Stimulated activated CD4-positive, alpha-beta T cell treated with anti-CD3 and anti-CD28 coated beads, Interleukin-2, amount 100 ng/mL, for 4 hours (primary cell): ENCODE results near the gene ZFYVE26.

Experiments
- DNase-seq: peaks from one replicate; pipeline ENCODE4 v3.0.0-alpha.2; 2020; ENCODE audit warnings: low read depth

The ZFYVE26 gene

DNA sequence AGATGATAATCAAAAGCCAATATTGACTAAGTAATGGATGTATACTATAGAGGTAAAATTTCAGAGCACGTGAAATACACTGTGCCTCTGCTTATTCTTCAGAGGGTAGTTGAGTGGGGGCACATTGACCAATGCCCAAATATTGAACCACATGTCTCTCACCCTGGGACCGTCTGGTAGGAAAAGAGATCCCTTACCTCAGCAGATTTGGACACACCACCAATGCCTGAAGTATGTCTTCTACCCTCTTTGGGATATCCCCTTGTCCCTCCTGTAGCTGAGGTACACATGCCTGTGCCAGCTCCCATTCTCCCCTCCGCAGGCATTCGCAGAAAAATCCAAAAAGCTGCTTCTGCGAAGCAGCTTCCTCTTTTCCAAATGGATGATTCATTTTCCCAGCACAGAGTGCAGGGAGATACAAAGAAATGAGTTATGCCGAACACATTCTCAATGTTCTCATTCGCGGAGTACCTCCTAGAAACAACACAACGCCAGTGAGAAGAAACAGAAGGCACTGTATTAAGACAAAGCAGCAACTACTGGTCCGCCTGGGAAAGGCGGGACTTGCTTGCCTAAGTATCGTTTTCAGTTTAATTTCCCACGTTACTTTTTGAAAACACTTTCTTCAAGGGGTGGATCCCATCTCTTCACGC is 691 bp downstream of the ZFYVE26 start:
- no peak for DNase-seq

DNA sequence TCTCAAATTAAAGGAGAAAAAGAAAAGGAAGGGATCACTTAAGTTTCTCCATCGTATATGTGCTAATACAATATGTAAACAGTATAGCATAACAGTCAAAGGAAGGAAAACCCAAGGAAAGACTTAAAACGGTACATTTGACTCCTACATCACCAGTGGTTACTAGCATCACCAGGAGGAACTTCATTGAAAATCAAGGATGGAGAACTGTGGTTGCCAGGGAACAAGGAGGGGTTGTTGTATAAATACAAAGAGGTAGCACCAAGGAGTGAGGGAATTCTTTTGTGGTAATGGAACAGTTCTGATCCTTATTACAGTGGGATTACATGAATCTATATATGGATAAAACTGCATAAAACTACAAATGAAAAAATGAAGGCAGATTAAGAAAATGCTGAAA is 1.6 kb downstream of the ZFYVE26 start:
- no peak for DNase-seq

DNA sequence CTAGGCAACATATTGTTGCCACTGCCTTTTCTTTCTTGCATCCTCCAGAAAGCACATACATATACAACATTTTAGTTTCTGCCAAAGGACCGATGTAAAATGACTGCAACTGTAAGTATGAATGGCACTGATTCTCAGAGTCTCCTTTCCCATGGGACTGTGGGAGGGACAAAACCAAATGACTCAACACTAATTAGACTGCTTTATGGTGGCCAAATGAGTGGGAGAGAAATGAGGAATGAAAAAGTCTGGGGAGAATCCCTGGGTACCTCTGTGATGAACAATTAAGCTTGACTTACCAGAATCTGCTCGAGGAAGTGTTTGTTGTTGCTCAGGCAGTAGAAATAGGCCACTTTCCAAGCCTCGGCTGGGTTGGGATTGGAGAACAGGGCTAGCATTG is 10.1 kb downstream of the ZFYVE26 start:
- no peak for DNase-seq

DNA sequence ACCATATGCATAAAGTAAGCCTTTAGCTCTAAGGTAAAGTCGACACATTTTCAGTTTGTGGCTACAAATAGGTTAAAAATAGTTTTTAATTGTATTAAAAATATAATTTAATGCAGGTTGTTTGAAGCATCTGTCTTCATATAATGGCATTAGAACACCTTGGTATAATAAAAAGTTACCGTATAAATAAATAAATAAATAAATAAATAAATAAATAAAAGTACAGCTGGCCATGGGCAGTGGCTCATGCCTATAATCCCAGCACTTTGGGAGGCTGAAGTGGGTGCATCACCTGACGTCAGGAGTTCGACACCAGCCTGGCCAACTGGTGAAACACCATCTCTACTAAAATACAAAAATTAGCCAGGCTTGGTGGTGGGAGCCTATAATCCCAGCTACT is 15.6 kb downstream of the ZFYVE26 start:
- DNase-seq = no peak

DNA sequence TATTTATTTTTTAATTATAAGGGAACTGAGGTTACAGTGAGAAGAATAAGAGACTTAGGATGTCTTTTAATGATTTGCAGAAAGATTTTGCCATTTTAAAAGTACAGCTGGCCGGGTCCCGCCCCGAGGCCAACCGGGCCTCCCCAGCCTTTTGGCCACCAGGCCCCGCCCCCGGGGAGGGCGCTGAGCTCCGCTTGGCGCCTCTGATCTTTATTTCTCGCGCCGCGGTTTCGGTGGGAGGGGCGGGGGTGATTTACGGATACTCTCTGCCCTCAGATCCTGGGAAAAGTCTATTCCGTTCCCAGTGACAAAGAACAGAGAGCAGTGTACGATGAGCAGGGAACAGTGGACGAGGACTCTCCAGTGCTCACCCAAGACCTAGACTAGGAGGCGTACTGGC is 17.7 kb downstream of the ZFYVE26 start:
- DNase-seq = no peak

DNA sequence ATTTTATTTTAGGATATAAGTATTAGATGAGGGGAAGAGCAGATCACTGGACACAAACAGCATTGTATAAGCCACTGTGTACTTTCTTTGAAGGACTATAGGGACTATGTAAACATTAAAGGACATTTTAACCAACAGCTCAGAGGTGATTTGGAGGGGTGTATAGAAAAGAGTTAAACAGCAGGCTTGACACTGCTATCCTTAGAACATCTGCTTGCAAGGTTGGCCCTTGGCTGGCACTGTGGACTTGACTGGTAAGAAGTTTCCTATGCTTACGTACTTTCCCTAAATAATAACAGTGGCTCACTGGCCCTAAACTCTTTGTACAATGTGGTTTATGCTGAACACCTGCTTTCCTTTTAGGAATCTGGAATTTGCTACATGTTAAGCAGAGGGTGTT is 28.7 kb downstream of the ZFYVE26 start:
- no peak for DNase-seq

DNA sequence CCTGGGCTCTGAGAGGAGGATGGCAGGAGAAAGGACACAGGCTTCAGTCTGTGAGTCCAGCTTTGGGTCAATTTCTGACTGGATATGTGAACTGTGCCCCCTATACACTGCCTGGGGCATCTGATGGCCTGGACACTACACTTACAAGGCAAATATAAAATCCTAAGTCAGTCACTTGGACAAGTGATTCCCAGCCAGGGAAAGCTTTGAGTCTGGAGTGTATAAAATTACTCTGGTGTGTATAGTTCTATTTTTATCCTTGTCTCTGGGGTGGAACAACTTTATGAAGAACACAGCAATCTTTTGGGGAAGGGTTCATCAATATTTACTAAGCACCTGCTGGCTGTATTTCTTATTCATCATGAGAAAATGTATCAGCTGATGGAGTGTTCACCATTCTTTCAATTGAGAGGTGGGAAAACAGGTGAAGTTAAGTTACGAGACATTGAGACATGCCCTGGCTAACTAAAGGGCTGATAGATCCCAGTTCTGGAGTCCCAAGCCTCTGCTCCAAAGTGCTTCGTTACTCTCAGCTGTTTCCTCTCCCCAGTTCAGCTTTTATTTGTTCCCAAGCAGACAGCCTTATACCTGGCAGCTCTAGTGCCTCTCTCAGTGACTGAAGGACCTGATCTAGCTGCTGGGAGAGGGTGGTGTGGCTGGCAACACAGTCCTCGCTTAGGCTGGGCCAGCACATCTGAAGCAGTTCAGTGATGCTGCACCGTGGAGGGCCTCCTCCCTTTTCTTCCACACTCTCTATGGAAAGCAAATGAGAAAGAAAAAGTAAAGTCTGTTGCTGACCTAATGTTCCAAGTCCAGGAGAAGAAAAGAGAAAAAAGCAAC is 30.9 kb downstream of the ZFYVE26 start:
- no peak for DNase-seq

DNA sequence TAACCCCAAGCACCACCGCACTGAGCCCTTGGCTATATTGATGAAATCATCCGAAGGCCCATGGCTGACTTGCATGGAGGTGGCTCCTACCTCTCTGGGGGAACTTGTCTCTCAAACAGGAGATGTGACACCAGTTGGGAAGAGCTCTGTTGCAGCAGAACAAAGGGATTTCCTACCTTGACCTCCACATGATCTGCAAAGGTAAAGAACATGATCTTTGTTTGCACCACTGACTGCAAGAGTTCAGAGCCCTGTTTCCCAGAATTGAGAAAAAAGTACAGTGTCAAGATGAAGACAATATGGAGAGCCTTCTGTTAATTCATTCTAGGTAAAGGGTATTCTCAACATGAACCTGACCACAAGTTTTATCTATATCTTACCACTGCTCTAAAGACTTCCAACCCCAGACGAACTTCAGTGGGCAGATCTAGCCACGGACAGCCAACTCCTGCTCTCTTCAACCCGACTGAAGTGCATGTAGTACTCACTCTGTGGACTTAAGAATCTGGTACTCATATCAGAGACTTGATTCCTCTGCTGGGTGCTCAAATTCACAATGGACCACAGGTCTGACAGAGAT is 32.1 kb downstream of the ZFYVE26 start:
- no peak for DNase-seq

DNA sequence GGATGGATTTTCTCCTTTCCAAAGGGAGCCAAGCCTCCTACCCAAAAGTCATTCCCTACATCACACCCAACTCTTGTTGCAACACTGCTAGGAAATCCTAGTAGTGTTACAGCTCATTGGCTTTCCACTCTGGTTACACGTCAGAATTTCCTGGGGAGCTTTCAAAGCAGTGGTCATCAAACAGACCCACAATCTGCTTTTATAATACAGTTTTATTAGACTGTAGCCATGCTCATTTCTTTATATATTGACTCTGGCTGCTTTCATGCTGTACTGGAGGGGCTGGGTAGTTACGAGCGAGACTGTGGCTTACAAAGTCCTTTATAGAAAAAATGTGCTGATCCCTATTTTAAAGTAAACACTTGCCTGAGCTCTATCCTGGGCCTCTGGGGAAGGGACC is 34.3 kb downstream of the ZFYVE26 start:
- no peak for DNase-seq

DNA sequence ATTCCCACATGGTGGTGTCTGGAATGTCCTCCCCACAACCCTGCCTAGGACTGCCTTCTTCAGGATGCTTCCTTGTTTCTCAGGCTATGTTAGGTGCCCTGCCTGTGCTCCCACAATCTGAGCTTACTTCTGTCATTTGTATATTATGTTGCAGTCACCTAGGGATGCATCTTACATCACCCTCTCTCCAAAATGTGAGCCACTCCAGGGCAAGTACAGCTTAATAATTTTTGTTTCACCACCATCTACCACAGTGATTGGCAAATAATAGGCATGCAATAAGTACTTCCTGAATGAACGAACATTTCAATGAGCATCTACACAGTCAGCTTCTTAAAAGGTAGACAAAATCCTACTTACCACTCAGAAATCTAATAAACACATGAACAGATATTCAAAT is 37.6 kb downstream of the ZFYVE26 start:
- no peak for DNase-seq

DNA sequence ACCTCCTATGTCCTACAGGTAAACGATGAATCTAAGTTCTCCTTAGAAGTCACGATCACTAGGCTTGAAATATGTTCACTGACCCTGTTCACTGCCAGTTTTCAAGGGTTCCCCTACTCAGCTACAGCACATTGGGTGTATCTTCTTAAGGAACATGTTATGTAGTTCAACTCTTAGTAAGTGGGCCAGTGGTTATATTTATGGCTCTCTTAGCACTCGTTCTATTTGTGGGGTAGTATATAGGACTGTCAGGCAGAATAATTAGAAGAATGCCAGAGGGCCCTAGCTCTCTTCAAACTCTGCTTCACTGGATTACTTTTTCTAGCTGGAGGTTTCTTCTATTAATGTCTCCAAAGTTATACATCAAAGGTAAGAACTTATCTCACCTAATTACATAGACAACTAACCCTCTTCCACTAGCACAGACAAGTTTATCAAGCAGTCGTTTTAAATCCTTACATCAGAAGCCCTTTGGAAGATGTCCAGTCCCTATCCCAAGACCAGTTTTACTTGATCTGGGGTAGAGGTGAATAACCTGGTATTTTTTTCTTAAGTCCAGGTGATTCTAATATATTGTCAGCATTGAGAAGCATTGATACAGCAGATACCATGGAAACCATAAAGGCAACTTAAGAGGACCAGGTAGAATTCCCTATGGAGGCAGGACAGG is 39.6 kb downstream of the ZFYVE26 start:
- no peak for DNase-seq

DNA sequence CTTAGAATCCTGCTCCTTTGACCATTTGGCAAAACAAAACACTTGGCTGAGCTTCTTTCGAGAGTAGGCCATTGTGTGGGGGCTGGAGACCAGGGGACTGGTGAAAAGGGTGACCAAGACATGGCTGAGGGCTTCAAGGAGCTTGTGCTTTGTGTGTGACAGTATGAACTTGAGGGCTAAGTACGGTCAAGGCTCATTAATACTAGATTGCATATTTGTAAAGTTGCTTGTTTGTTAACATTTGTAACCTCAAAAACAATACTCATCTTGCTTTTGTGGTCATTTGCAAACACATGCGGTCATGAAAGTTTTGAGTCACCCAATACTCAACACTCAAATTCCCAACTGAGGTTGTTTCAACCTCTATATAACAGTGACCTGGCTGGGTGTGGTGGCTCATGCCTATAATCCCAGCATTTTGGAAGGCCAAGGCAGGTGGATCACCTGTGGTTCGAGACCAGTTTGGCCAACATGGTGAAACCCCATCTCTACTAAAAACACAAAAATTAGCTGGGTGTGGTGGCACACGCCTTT is 42.5 kb downstream of the ZFYVE26 start:
- DNase-seq = no peak

DNA sequence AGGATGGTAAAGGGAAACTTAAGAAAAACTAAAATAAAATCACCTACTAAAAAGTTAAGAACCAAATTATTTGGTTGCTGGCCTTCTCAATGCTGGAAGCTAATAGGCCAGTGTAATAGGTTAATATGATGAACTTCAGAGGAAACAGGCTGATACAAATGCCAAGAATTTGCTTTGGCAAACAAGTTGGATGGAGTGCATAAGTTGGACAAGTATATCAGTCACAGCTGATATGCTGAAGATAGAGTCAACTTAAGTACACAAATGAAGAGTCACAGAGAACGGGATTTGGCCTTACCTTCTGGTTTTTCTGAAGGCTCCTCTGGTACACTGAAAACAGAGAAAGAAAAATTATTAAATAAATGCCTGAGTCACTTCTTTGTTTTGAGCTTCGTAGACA is 48.2 kb downstream of the ZFYVE26 start:
- no peak for DNase-seq

DNA sequence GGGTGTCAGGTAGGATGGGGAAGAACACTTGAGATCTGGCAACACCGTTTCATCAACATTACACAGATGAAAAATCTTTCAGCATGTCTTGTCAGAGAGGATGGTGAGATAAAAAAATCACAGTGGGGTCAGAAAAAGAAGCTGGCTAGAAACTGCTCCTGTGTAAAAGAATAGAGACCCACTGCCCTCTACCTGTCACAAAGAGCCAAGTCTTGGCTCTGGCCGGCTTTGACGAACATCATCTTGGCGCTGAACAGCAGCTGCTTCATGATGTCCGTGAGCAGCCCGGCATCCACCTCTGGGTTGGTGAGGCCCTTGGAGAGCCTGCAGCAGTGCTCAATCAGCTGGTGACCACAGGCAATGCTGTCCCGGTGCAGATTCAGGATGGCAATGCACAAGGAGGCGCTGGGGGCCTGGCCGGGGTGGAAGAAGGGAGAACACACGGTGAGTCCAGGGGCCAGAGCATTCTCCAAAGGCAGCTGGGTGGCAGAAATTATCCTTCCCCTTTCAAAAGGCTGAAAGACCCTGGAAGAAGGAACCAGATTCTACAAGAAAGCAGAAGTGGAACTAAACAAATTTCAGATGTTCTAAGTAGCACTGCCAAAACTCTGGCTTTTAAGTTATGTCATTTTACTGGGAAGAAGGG is 50.2 kb downstream of the ZFYVE26 start:
- DNase-seq = no peak

DNA sequence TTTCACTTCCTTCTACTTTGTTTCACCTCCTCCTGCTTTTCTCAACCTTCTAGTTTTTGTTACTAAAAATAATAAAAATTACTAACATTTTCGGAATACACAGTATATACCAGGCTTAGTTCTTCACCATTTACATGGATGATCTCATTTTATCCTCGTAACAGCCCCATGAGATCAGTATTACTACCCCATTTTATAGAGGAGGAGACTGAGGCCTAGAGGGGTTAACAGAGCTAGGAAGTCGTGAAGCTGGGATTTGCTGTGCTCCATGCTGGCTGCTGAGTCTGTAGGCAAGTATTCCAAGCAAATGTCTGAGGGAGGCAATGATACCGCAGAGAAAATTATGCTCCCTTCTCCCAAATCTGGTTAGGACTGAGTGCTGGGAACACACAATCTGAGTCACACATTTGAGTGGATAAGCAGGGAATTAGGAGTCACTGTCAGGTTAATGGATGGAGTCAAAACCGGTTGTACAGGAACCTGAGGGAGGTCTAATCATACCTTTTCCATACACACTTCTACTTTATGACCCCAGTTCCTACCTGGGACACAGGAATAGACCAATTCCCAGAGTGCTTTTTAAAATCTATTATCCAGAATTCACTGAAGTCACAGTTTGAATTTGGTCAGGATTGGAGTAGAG is 51.1 kb downstream of the ZFYVE26 start:
- DNase-seq = no peak

DNA sequence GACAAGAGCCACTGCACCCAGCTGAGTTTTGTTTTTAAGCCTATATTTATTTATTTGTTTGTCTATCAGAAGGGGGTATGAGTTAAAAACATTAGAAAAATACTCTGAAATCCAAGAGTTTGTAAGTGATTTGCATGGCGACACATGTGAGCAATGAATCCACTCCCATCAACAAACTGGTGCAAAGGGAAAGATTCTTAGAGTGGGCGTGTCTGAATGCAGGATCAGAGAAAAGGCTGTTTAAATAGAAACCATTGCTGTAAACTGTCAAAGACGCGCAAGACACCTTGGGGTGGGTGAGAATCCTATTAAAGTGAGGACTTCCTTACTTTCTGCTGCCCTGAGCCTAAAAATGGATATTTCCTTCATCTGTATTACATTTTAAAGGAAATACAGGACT is 51.9 kb downstream of the ZFYVE26 start:
- DNase-seq = no peak

DNA sequence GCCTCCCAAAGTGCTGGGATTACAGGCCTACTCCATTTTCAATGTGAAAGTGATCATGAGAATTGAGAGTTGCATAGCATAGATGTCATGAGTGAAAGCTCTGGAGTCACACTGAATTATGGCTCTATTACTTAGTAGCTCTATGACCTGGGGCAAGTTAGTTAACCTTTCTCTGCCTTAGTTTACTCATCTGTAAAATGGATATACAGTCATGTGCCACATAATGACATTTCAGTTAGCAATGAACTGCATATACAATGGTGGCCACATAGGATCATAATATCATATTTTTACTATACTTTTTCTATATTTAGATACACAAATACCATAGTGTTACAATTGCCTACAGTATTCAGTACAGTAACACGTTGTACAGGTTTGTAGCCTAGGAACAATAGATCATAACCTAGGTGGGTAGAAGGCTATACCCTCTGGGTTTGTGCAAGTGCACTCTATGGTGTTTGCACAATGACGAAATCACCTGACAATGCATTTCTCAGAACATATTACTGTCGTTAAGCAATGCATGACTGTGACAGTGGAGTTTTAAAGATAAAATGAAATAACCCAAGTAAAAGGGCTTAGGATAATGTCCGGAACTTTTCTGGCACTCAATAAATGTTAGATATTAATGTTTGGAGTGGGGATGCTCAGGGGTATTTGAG is 53.1 kb downstream of the ZFYVE26 start:
- DNase-seq = no peak

DNA sequence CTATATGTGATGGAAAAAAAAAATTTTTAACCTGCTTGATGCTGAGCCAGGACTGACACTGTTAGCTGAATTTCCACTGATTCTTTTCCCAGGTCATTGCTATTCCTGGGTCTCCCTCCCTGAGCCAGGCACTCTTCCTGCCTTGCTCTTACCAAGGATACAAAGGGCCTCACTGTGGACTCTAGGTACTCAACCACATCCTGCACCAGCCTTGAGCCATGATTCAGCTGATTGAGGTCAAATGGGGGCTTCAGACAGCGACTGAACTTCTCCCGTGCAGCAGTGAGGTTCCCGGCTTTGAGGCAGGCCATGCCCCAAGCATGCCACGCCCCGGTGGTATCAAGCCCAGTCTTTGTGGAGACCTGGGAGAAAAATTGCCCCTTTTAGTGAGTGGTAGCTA is 54.3 kb downstream of the ZFYVE26 start:
- no peak for DNase-seq

DNA sequence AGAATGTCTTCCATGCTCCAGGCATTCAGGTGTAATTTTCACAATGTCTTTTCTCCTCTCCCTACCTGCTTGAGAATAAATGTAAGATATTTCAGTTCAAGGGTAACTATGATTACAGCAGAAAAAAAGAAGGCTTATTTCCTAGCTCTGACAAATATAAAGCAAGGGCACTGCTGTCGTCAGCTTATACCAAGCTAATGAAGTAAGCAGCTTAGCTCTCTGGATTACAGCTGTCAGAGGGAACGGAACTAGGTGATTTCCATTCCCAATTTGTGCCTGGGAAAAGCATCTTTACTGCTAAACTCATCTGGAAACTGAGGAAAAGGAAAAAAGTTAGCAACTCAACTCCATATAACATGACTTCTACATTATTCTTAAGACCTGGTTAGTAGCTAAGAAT is 56.5 kb downstream of the ZFYVE26 start:
- no peak for DNase-seq

DNA sequence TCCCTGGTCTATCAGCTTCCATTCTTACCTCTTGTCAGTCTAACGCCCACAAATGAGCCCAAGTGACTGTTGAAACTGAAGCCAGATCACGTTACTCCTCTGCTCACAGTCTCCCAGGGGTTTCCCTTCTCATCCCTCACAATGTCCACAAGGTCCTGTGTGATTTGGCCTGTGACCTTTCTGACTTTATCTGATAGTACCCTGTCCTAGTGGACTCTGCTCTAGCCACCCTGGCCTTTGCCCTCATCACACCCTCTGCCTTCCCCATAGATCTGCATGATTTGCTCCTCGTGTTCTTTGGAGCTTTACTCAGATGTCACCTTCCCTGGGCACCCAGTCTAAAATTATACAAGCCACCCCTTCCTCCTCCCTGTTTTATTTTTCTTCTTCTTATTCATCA is 59.2 kb downstream of the ZFYVE26 start:
- DNase-seq = no peak

DNA sequence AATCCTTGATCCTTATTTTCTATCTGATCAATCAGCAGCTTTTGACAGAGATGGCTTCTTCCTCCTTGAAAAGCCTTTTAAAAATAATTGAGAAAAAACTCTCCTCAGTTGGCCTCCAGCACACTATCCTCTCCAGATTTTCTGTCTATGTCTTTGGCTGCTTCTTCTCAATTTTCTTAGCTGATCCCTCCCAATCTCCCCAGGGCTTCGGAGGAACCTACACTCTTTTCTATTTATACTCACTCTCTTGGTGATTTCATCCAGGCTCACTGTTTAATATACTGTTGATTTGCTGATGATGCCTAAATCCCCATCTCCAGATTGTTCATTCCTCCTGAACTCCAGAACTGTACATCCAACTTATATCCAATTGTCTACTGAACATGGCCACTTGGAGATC is 59.9 kb downstream of the ZFYVE26 start:
- DNase-seq = no peak
